Tibial artery (tissue), 4 donors: ENCODE data around the gene CELSR1.

Source experiments
- DNase-seq, 2 donors: peaks; one replicate each; pipeline ENCODE4 v3.0.0-alpha.2; 2019
- H3K27ac ChIP-seq, 2 donors: fragments of 200-600 bp; sonication (generic) in 1 of 2; 1 replicate in 1 of 2; 2 replicates in 1 of 2; pipeline ENCODE4 v1.5.1; 2018 to 2019; ENCODE audit warnings: mild to moderate bottlenecking in 1 of 2
- H3K27me3 ChIP-seq, 2 donors: fragments of 200-600 bp; sonication (generic) in 1 of 2; one replicate each; pipeline versions ENCODE4 v1.5.1 to v1.6.0; 2016 to 2019
- H3K36me3 ChIP-seq, 3 donors: fragments of 200-600 bp; sonication (generic) in 2 of 3; one replicate each; pipeline ENCODE4 v1.5.1; 2016 to 2019; ENCODE audit warnings: mild to moderate bottlenecking in 2 of 3
- H3K4me1 ChIP-seq, 4 donors: fragments of 200-600 bp; sonication (generic) in 2 of 4; 1 replicate in 3 of 4; 2 replicates in 1 of 4; pipeline ENCODE4 v1.5.1; 2016 to 2019
- H3K4me3 ChIP-seq, 2 donors: fragments of 200-600 bp; sonication (generic) in 1 of 2; 1 replicate in 1 of 2; 2 replicates in 1 of 2; pipeline ENCODE4 v1.5.1; 2018 to 2019; ENCODE audit warnings: mild to moderate bottlenecking in 2 of 2
- H3K9me3 ChIP-seq, 3 donors: fragments of 200-600 bp; sonication (generic) in 1 of 3; one replicate each; pipeline ENCODE4 v1.5.1; 2016 to 2019
- intact Hi-C: fragments of 100-400 bp; cut with DNase I; formaldehyde crosslinking; loops from one replicate; pipeline ENCODE4 v1.15.0; 2023; ENCODE audit warnings: low total_unique reads
- TF ChIP-seq, protein P1 (sequence below), 2 experiments: fragments of 200-600 bp in 1 of 2; fragments of 450-650 bp in 1 of 2; IDR thresholded peaks; one replicate each; pipeline ENCODE4 v1.5.1; 2017 to 2019; ENCODE audit warnings: antibody characterized with exemption in 2 of 2, mild to moderate bottlenecking in 1 of 2, moderate library complexity in 1 of 2

Gene CELSR1

DNA sequence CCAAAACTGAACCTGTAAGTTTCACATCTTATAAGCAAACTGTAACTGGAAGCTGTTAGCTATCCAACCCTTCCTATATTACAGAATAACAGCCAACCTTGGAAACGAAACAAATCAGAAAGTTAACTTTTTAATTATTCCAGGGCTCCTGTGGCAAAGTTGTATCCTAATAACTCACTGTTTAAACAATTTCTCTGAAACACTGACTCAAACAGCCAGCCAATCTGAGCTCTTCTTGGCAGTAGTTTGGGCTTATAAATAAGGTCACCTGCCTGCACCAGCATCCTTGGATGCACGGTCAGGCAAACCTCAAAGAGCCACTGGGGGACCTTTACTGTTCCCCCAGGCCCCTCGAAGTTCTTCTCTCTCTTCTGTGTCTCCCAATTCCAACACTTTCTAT is 5.0 kb downstream of the CELSR1 start:
- Histone ChIP-seq H3K27ac (no peak overlapping the region), H3K27me3 (peaks cover 0 to 46% of the 10 kb centered on the region in 2 donors), H3K4me3 (no peak overlapping the region), H3K36me3 (no peaks in the 10 kb centered on the region), H3K4me1 (peaks cover 0 to 9% (median 2%) of the 10 kb centered on the region in 4 donors), H3K9me3 (no peaks in the 10 kb centered on the region)
- intact Hi-C loops: no loop called here
- TF ChIP-seq, protein P1, sequence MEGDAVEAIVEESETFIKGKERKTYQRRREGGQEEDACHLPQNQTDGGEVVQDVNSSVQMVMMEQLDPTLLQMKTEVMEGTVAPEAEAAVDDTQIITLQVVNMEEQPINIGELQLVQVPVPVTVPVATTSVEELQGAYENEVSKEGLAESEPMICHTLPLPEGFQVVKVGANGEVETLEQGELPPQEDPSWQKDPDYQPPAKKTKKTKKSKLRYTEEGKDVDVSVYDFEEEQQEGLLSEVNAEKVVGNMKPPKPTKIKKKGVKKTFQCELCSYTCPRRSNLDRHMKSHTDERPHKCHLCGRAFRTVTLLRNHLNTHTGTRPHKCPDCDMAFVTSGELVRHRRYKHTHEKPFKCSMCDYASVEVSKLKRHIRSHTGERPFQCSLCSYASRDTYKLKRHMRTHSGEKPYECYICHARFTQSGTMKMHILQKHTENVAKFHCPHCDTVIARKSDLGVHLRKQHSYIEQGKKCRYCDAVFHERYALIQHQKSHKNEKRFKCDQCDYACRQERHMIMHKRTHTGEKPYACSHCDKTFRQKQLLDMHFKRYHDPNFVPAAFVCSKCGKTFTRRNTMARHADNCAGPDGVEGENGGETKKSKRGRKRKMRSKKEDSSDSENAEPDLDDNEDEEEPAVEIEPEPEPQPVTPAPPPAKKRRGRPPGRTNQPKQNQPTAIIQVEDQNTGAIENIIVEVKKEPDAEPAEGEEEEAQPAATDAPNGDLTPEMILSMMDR (IDR thresholded peaks at IDR 0.05): no peak
- no peak for DNase-seq

DNA sequence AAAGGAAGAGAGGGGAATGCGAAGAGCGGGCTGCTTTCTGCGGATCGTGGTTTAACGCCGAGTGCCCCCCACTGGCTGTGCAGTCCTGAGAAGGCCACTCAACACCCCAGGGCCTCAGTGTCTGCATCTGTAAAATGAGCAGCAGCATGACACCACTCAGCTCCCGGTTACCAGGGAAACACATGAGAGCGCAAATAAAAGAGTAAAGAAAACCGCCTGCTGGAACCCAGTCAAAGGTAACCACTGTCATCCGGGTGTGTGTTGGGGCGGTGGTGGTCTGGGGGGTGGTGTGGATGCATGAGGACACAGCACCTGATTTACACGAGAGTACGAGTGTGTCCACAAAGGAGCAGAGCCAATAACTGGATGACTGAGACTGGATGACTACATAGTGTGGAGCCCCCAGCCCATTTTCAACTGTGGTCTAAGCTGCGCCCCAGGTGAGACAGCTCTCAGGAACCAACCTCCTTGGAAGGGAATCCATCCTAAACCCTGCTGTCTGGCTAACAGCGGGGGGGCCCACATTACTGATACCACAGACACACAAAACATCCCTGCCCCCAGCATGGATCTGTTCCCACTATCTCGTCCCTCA is 5.7 kb downstream of the CELSR1 start:
- Histone ChIP-seq H3K36me3 (no peaks in the 10 kb centered on the region), H3K4me3 (no peak overlapping the region), H3K9me3 (no peaks in the 10 kb centered on the region), H3K27ac (no peak overlapping the region), H3K27me3 (peaks cover 0 to 47% of the 10 kb centered on the region in 2 donors), H3K4me1 (peaks cover 0 to 9% (median 0%) of the 10 kb centered on the region in 4 donors)
- DNase-seq: no peak
- TF ChIP-seq, protein P1 (IDR thresholded peaks at IDR 0.05): no peak
- intact Hi-C loops: no loop called here

DNA sequence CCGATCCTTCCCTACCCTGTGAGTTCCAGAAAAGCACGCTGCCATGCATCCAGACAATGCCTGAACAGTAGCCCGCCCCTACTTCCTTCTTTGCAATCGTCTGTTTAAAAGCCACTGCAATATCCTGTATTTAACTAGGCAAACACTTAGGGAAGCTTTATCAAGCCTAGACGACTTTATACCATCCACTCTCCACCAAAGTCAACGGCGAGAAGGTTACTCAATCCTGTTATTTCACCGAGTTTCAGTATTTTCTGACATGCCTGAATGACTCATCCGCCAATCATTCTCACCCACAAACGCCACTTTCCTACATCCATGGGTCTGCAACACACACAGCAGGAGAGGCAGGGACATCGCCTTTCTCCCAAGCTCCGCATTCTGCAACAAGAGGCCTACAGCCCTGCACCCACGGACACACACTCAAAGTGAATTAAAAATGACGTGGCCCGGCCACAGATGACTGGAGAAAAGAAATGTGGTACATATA is 9.3 kb downstream of the CELSR1 start:
- DNase-seq: no peak
- no peaks in the 10 kb centered on the region for H3K9me3 ChIP-seq
- peaks cover 0 to 16% (median 0%) of the 10 kb centered on the region in 4 donors for H3K4me1 ChIP-seq
- TF ChIP-seq, protein P1 (IDR thresholded peaks at IDR 0.05): no peak
- intact Hi-C loops: no loop called here
- H3K4me3 ChIP-seq: no peak overlapping the region
- no peak overlapping the region for H3K27ac ChIP-seq
- H3K36me3 ChIP-seq: no peaks in the 10 kb centered on the region
- H3K27me3 ChIP-seq: peaks cover 0 to 41% of the 10 kb centered on the region in 2 donors

DNA sequence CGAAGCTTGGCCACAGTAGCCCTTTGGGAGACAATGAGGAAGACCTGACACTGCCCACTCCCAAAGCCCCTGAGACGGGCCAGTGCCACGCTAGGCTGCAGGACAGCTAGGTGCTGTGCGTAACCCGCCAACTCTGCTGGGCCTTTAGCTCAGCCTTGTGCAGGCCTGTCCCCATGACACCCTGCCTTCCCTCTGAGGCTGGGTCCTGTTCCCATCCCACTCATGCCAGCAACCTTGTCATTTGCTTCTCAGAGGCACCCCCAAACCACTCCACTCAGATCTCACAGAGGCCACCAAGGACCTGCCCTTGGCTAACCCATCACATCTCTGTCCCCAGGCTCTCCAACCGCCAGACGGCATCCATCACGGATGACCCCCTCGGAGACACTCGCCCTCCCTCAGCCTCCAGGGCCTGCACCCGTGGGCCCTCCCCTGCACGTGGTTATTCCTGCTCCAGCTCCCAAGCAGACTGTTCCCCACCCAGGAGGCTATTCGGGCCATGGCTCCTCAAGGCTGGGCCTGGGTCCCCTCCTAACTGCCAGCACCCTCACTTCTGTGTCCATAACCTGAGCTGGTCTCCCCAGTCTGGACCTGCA is 11.1 kb downstream of the CELSR1 start:
- H3K27ac ChIP-seq: no peak overlapping the region
- H3K9me3 ChIP-seq: no peaks in the 10 kb centered on the region
- H3K4me3 ChIP-seq: no peak overlapping the region
- DNase-seq: no peak
- TF ChIP-seq, protein P1 (IDR thresholded peaks at IDR 0.05): no peak
- peaks cover 0 to 16% (median 0%) of the 10 kb centered on the region in 4 donors for H3K4me1 ChIP-seq
- no peaks in the 10 kb centered on the region for H3K36me3 ChIP-seq
- intact Hi-C loops: no loop called here
- H3K27me3 ChIP-seq: peaks cover 0 to 34% of the 10 kb centered on the region in 2 donors

DNA sequence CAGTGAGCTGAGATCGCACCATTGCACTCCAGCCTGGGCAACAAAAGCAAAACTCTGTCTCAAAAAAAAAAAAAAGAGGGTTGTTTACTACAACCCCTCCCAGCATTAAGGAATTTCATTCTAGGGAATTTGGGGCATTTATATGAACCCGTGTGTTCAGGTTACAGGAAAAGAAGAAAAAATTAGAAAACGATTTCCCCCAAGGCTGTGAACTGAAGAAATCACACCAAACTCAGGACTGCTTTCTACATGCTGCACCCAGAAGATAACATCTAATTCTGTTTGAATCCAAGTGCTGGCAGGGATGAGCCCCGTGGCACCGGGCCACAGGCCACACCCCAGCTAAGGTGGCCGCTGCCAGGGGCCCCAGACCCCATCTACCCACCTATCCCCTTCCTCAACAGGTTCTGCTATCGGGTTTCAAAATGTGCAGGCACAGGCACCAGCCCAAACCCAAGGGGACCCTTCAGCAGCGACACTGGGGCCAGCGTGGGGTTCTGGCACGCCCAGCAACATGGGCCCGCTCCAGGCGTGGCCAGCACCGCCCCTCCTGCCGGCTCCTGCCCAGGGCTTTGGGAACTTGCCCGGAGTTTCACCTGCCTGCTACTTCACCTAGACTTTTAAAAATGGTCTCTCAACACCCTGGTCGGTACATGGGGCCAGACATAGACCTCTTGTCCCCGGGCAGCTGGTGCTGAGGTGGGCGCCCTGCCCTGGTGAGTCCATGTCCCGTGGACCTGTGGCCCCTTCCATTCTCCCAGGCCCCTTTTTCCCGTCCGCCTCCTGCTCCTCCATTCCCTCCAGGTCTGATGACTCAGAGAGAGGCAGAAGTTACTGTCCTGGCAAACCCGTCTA is 11.8 kb downstream of the CELSR1 start:
- DNase-seq: no peak
- peaks cover 0 to 10% (median 0%) of the 10 kb centered on the region in 4 donors for H3K4me1 ChIP-seq
- no peak overlapping the region for H3K4me3 ChIP-seq
- H3K27me3 ChIP-seq: peaks cover 0 to 34% of the 10 kb centered on the region in 2 donors
- no peaks in the 10 kb centered on the region for H3K36me3 ChIP-seq
- H3K9me3 ChIP-seq: no peaks in the 10 kb centered on the region
- intact Hi-C loops: no loop called here
- H3K27ac ChIP-seq: no peak overlapping the region
- TF ChIP-seq, protein P1 (IDR thresholded peaks at IDR 0.05): no peak
